Mucosa of rectum (tissue), 2 donors: ENCODE results near the gene STKLD1.
"Not testable (repeated sequence)": the region's sequence is repeated elsewhere in the genome, so short reads cannot be mapped to it uniquely, and the experiment has no call there.

Experiments
- H3K27ac ChIP-seq, 2 donors: one replicate each; pipeline ENCODE4 v1.7.0; 2013; ENCODE audit warnings: inconsistent platforms in 2 of 2, low read depth in 2 of 2, low read length in 2 of 2
- H3K27me3 ChIP-seq, 2 donors: one replicate each; pipeline ENCODE4 v1.7.0; 2013; ENCODE audit warnings: low read length in 2 of 2; ENCODE audit not compliant: control insufficient read depth in 2 of 2, insufficient read depth in 2 of 2
- H3K36me3 ChIP-seq, 2 donors: one replicate each; pipeline ENCODE4 v1.7.0; 2013; ENCODE audit warnings: low read length in 2 of 2; ENCODE audit not compliant: control insufficient read depth in 2 of 2, insufficient read depth in 2 of 2
- H3K4me1 ChIP-seq, 2 donors: one replicate each; pipeline ENCODE4 v1.7.0; 2013; ENCODE audit warnings: low read length in 2 of 2, mild to moderate bottlenecking in 1 of 2; ENCODE audit not compliant: control insufficient read depth in 2 of 2, insufficient read depth in 2 of 2
- H3K4me3 ChIP-seq, 2 donors: one replicate each; pipeline ENCODE4 v1.7.0; 2013; ENCODE audit warnings: low read length in 2 of 2
- H3K9ac ChIP-seq, 2 donors: one replicate each; pipeline ENCODE4 v1.7.0; 2013; ENCODE audit warnings: low read length in 2 of 2, low read depth in 1 of 2, mild to moderate bottlenecking in 1 of 2
- H3K9me3 ChIP-seq, 2 donors: one replicate each; pipeline ENCODE4 v1.7.0; 2013; ENCODE audit warnings: low read length in 2 of 2; ENCODE audit not compliant: control insufficient read depth in 2 of 2
- donor health status: healthy.
- donor health status: Normal muscosa, but diverticular disease.

Gene STKLD1

DNA sequence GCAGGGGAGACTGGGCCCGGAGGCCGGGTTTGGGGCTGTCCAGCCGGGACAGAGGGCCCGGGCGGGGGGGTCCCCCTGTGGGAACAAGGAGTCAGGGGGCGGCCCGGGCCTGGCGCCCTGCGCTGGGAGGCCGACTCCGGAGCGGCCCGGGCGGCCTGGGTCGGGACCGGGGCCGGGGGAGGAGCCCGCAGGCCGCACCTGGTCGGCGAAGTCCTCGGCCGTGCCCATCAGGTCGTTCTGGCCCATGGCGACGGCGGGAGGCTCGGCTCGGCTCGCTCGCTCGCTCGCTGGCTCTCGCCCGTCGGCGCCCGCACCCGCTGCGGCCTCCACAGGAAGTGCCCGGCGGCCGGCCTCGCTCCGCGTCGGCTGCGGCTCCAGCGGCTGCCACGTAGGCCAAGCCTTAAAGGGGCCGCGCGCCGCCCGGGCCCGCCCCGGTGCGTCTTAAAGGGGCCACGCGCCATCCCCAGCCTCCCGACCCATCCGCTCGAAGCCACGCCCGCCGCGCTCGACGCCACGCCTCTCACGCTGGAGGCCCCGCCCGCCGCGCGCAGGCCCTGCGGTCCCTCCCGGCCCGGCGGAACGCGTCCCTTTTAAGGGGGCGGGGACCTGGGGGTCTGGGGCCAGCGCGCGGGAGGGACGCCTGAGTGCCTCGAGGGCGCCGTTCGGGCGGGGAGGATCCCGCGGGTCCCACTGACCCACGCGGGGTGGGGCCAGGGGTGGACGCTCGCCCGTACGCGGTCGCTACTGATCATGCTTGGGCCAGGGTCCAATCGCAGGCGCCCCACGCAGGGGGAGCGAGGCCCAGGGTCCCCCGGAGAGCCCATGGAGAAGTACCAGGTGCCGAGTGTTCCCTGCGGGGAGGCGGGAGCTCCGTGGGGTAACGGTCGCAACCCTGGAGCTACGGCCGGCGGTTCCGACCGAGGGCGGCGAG, at the start of gene STKLD1, which contains the start of gene SURF4:
STKLD1 (plus strand) TSS at position 643 of the 931 bp plus-strand sequence; CDS start at position 751, 108 bp downstream.
SURF4 (minus strand) TSS at position 337 of the 931 bp plus-strand sequence; CDS start at position 246, 91 bp downstream.
- H3K9ac ChIP-seq, result peak within 1 kb of the TSS; percentile 73 to 89
- H3K9me3 ChIP-seq, result no peaks in the 10 kb centered on the region
- H3K36me3 ChIP-seq, result peaks cover 2 to 17% of the 10 kb centered on the region in 2 donors
- peak within 1 kb of the TSS; percentile 81 to 84 for H3K4me3 ChIP-seq
- H3K4me1 ChIP-seq, result peaks cover 19 to 20% of the 10 kb centered on the region in 2 donors
- H3K27me3 ChIP-seq, result no peaks in the 10 kb centered on the region
- peak within 1 kb of the TSS; percentile 92 for H3K27ac ChIP-seq

DNA sequence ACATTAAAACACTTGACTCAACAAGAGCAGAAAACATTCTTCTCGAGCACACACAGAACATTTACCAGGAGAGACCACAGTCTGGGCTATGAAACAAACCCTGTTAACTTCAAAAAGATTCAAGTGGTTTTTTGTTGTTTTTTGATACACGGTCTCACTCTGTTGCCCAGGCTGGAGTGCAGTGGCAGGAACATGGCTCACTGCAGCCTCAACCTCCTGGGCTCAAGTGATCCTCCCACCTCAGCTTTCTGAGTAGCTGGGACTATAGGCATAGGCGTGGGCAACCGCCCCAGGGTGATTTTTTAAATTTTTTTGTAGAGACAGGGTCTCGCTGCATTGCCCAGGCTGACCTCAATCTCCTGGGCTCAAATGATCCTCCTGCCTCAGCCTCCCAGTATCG, 49.1 kb upstream of the STKLD1 start:
- not testable (repeated sequence) for H3K9me3 ChIP-seq, H3K27me3 ChIP-seq, H3K4me3 ChIP-seq, H3K9ac ChIP-seq, H3K4me1 ChIP-seq, H3K27ac ChIP-seq
- H3K36me3 ChIP-seq, result peaks cover 11 to 14% of the 10 kb centered on the region in 2 donors

DNA sequence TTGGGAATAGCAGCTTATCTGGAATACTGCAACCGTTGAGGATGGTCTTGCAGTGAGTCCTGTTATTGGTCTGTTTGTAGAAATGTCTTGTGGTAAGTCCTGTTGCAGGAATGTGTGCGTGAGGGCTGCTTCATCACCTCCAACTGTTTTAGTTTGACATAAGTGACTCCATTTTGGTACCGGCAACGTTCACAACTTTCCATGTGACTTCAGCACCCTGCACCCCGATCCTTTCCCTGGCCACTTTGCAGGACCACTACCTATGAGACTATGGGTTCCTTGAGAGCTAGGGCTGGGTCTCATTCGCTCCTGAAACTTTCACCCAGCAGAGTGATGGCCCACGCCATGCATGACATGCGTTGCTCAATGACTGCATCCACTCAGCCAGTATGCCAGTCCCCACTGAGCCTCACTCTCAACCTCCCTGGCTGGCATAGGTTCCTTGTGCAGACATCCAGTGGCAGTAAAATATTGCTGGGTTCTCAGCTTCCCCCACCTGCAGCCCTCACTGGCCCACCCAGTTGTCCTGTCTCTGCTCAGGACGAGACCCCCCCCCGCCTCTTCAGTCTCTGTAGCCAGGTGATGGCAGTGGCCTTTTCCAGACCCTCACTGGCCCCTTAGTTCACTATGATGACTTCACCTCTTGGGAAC, 48.2 kb upstream of the STKLD1 start:
- Histone ChIP-seq H3K9me3 (no peaks in the 10 kb centered on the region), H3K27ac (no peak overlapping the region), H3K4me3 (no peak overlapping the region), H3K27me3 (no peaks in the 10 kb centered on the region), H3K9ac (no peak overlapping the region), H3K4me1 (peaks cover 0 to under 1% of the 10 kb centered on the region in 2 donors), H3K36me3 (peaks cover 20 to 23% of the 10 kb centered on the region in 2 donors)

DNA sequence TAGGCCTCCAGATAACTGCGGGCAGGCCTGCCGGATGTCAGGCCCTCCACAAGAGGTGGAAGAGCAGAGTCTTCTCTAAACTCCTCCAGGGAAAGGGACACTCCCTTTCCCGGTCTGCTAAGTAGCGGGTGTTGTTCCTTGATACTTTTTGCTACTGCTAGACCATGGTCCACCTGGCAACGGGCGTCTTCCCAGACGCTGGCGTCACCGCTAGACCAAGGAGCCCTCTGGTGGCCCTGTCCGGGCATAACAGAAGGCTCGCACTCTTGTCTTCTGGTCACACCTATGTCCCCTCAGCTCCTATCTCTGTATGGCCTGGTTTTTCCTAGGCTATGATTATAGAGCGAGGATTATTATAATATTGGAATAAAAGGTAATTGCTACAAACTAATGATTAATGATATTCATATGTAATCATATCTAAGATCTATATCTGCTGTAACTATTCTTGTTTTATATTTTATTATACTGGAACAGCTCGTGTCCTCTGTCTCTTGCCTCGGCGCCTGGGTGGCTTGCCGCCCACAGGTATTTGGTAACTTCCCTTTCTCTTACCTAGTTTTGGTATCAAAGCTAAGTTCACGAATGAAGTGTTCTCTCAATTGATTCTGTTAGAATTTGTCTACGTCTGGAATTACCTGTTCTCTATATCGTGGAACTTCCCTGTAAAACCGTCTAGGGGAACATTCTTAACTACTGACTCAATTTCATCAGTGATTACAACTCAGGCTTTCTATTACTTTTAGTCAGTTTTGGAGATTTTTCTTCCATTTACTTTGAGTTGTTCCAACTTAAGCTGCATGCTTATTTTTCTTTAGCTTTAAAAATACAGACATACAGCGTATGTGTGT, 46.6 kb upstream of the STKLD1 start:
- H3K36me3 ChIP-seq, result peaks cover 32 to 34% of the 10 kb centered on the region in 2 donors
- not testable (repeated sequence) for H3K9me3 ChIP-seq, H3K4me3 ChIP-seq, H3K9ac ChIP-seq, H3K27ac ChIP-seq, H3K27me3 ChIP-seq
- H3K4me1 ChIP-seq, result peaks cover 13 to 15% of the 10 kb centered on the region in 2 donors

DNA sequence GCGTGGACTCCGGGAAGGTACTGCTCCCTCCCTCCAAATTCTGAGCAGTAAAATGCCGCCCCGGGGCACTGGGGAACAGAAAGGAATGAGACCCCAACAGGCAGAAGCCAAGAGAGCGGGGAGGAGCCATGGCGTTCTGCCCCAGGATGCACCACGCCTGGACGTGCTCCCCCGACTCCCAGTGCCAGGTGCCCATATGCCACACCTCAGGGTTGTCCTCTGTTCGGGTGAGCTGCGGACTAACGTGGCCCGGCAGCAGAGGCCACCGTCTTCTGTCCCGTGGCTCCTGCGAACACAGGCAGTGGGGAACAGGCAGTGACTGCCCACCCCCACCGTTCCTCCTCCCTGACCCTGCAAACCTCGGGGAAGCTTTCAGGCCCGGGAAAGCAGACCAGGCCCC, 44.9 kb upstream of the STKLD1 start:
- peaks cover 18 to 21% of the 10 kb centered on the region in 2 donors for H3K4me1 ChIP-seq
- no peaks in the 10 kb centered on the region for H3K27me3 ChIP-seq
- no peak overlapping the region for H3K9ac ChIP-seq
- H3K27ac ChIP-seq, result no peak overlapping the region
- peaks cover 32 to 34% of the 10 kb centered on the region in 2 donors for H3K36me3 ChIP-seq
- no peak overlapping the region for H3K4me3 ChIP-seq
- H3K9me3 ChIP-seq, result no peaks in the 10 kb centered on the region

DNA sequence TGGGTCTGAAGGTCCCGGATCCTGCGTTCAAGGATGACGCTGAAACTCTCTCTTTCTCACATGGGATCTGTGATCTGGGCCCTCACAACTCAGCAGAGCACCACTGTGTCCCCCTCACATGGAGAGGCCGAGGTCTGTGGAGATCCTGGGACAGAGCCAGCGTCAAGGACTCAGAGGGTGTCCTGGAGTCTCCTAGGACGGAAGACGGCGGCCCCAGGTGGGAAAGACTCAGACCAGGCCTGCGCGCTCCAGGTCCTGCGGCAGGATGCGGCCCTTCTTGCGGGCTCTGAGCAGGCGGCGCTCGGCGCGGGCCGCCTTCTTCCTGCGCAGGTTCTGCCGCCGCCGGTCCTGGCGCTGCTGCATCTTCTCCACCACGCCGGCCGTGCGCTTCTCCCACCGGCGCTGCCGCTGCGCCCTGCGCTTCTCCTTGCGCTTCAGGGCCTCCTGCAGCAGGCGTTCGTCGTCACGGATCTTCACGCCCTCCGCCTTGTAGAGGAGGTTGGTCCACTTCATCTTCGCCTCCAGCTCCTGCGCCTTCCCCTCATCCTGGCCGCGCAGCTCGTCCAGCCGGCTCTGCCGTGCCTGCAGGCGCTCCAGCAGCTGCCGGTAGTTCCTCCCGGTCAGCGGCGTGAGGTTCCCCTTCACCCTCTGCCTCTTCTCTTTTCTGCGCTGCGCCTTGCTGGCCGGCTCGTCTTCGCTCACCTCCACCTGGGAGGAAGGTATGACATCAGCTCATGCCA, 44.4 kb upstream of the STKLD1 start:
- Histone ChIP-seq H3K9ac (no peak overlapping the region), H3K4me1 (peaks cover 22 to 25% of the 10 kb centered on the region in 2 donors), H3K4me3 (no peak overlapping the region), H3K27me3 (no peaks in the 10 kb centered on the region), H3K9me3 (no peaks in the 10 kb centered on the region), H3K36me3 (peaks cover 32 to 34% of the 10 kb centered on the region in 2 donors), H3K27ac (no peak overlapping the region)

DNA sequence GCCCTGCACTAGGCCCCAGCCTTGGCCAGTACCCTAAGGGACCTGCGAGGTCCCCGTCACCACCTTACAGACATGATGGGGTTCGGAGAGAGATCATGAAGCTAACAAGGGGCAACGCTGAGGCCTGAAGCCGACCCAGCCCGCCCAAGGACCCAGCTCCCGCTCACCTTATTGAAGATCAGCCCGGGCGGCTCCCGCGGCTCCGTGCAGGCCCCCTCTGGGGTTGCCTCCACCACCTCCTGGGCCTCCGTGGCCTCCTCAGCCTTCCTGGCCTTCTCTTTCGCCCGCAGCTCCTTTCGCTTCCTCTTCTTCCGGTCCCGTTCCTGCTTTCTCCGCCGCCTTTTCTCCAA, 43.8 kb upstream of the STKLD1 start:
- Histone ChIP-seq H3K27ac (no peak overlapping the region), H3K4me3 (no peak overlapping the region), H3K4me1 (peaks cover 22 to 25% of the 10 kb centered on the region in 2 donors), H3K9me3 (no peaks in the 10 kb centered on the region), H3K9ac (no peak overlapping the region), H3K36me3 (peaks cover 32 to 34% of the 10 kb centered on the region in 2 donors), H3K27me3 (no peaks in the 10 kb centered on the region)

DNA sequence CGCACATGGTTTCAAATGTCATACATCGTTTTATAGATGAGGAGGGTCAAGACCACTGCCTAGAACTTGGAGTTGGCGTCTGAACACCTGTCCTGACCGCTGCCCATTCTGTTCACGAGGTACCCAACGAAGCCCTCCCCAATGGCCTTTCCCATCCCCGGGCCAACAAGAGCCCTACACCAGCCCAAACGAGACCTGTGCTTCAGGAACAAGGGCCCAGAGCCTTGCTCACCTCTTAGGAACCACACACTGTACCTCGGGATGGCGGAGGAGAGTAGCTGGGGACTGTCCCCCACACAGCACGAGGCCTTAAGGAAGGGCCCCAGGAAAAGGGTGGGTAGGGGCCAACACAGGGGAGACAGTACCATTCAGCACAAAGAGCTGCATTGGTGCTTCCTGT, 43.2 kb upstream of the STKLD1 start:
- peaks cover 32 to 34% of the 10 kb centered on the region in 2 donors for H3K36me3 ChIP-seq
- peak overlapping the region in 1 of 2 donors; percentile 26 for H3K4me3 ChIP-seq
- H3K27me3 ChIP-seq, result no peaks in the 10 kb centered on the region
- H3K4me1 ChIP-seq, result peaks cover 22 to 25% of the 10 kb centered on the region in 2 donors
- H3K9ac ChIP-seq, result no peak overlapping the region
- no peaks in the 10 kb centered on the region for H3K9me3 ChIP-seq
- no peak overlapping the region for H3K27ac ChIP-seq

DNA sequence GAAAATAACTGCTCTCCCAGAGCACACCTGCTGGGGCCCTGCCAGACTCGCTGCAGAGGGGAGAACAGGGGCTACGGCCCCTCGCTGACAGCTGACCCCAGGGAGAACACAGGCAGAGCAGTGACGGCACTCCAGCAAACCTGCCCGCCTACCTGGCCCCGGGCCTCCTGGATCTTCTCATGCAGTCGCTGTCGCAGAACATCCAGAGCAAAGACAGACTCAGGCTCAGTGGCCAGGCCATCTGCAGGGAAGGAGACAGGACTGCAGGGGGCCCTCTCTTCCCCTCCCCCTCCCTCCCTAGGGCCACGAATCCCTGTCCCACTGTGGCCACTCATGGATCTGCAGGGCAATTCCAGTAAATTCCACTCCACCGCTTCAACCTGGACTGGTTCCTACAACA, 42.6 kb upstream of the STKLD1 start:
- peak overlapping the region; percentile 61 to 72 for H3K27ac ChIP-seq
- no peaks in the 10 kb centered on the region for H3K27me3 ChIP-seq
- H3K4me1 ChIP-seq, result peaks cover 22 to 25% of the 10 kb centered on the region in 2 donors
- peaks cover 32 to 34% of the 10 kb centered on the region in 2 donors for H3K36me3 ChIP-seq
- H3K9me3 ChIP-seq, result no peaks in the 10 kb centered on the region
- peak overlapping the region in 1 of 2 donors; percentile 14 for H3K9ac ChIP-seq
- H3K4me3 ChIP-seq, result peak overlapping the region in 1 of 2 donors; percentile 26
